Liver (tissue), 9 donors: ENCODE results near the gene ALDH8A1. TPM values are rescaled to one million over a fixed set of nuclear protein-coding genes. Genes with fewer than 3 reads are reported as not detected.

ENCODE experiments used
- DNase-seq: peaks from one replicate; pipeline ENCODE4 v3.0.0-alpha.2; 2017; ENCODE audit warnings: low spot score
- H3K27ac ChIP-seq, 2 donors: one replicate each; pipeline ENCODE4 v1.7.0; 2013; ENCODE audit warnings: inconsistent platforms in 2 of 2, low read length in 2 of 2, control low read depth in 1 of 2, low read depth in 1 of 2, mild to moderate bottlenecking in 1 of 2
- H3K27me3 ChIP-seq, 4 donors: one replicate each; pipeline versions ENCODE4 v1.6.1 to v1.7.0; 2013; ENCODE audit warnings: low read length in 3 of 4, inconsistent platforms in 1 of 4, mild to moderate bottlenecking in 1 of 4, moderate library complexity in 1 of 4; ENCODE audit not compliant: control insufficient read depth in 4 of 4, insufficient read depth in 4 of 4
- H3K36me3 ChIP-seq, 4 donors: one replicate each; pipeline versions ENCODE4 v1.6.1 to v1.7.0; 2013; ENCODE audit warnings: low read length in 3 of 4, mild to moderate bottlenecking in 3 of 4, low read depth in 1 of 4, moderate library complexity in 1 of 4; ENCODE audit not compliant: control insufficient read depth in 4 of 4, insufficient read depth in 3 of 4
- H3K4me1 ChIP-seq, 4 donors: one replicate each; pipeline versions ENCODE4 v1.6.1 to v1.7.0; 2013; ENCODE audit warnings: low read length in 3 of 4, mild to moderate bottlenecking in 3 of 4, moderate library complexity in 1 of 4; ENCODE audit not compliant: control insufficient read depth in 4 of 4, insufficient read depth in 4 of 4
- H3K4me3 ChIP-seq, 3 donors: one replicate each; pipeline versions ENCODE4 v1.6.1 to v1.7.0; 2013; ENCODE audit warnings: low read length in 3 of 3, control low read depth in 1 of 3, low read depth in 1 of 3, mild to moderate bottlenecking in 1 of 3
- H3K9ac ChIP-seq, 2 donors: one replicate each; pipeline ENCODE4 v1.7.0; 2013; ENCODE audit warnings: low read length in 2 of 2, mild to moderate bottlenecking in 2 of 2, moderate library complexity in 2 of 2, control low read depth in 1 of 2, low read depth in 1 of 2
- H3K9me3 ChIP-seq, 4 donors: one replicate each; pipeline versions ENCODE4 v1.6.1 to v1.7.0; 2013; ENCODE audit warnings: low read length in 3 of 4; ENCODE audit not compliant: control insufficient read depth in 4 of 4
- CTCF ChIP-seq: fragments of 150-350 bp; IDR thresholded peaks from 2 replicates; pipeline ENCODE4 v1.5.1; 2017; ENCODE audit warnings: improper control_type of control experiment, low read depth, low read length; ENCODE audit not compliant: missing input control
- EGR1 ChIP-seq, 2 donors: IDR thresholded peaks; 2 replicates each; pipeline ENCODE4 v1.6.1; 2016 to 2018; ENCODE audit warnings: antibody characterized with exemption in 2 of 2, low read depth in 2 of 2
- FOXA1 ChIP-seq: IDR thresholded peaks from 2 replicates; pipeline ENCODE4 v1.6.1; 2016; ENCODE audit warnings: antibody characterized with exemption
- FOXA2 ChIP-seq: IDR thresholded peaks from 2 replicates; pipeline ENCODE4 v1.6.1; 2016; ENCODE audit warnings: antibody characterized with exemption
- GABPA ChIP-seq, 2 donors: IDR thresholded peaks in 1 of 2; conservative IDR thresholded peaks in 1 of 2; 2 replicates each; pipeline ENCODE4 v1.6.1; 2016; ENCODE audit warnings: antibody characterized with exemption in 2 of 2, mild to moderate bottlenecking in 1 of 2, moderate library complexity in 1 of 2
- HNF4A ChIP-seq, 2 donors: conservative IDR thresholded peaks; 2 replicates each; pipeline ENCODE4 v1.6.1; 2016; ENCODE audit warnings: antibody characterized with exemption in 2 of 2, mild to moderate bottlenecking in 2 of 2
- HNF4G ChIP-seq: IDR thresholded peaks from 2 replicates; pipeline ENCODE4 v1.6.1; 2016; ENCODE audit warnings: antibody characterized with exemption
- JUND ChIP-seq, 2 donors: IDR thresholded peaks; 2 replicates each; pipeline ENCODE4 v1.6.1; 2016; ENCODE audit warnings: antibody characterized with exemption in 2 of 2
- MAX ChIP-seq: IDR thresholded peaks from 2 replicates; pipeline ENCODE4 v1.6.1; 2016; ENCODE audit warnings: antibody characterized with exemption
- NR2F2 ChIP-seq: IDR thresholded peaks from 2 replicates; pipeline ENCODE4 v1.6.1; 2016; ENCODE audit warnings: antibody characterized with exemption
- RAD21 ChIP-seq, 2 donors: IDR thresholded peaks; 2 replicates each; pipeline ENCODE4 v1.6.1; 2016; ENCODE audit warnings: antibody characterized with exemption in 2 of 2, mild to moderate bottlenecking in 2 of 2
- RXRA ChIP-seq, 2 donors: IDR thresholded peaks; 2 replicates each; pipeline ENCODE4 v1.6.1; 2017 to 2018; ENCODE audit warnings: antibody characterized with exemption in 2 of 2, mild to moderate bottlenecking in 1 of 2
- YY1 ChIP-seq: IDR thresholded peaks from 2 replicates; pipeline ENCODE4 v1.6.1; 2016; ENCODE audit warnings: antibody characterized with exemption, mild to moderate bottlenecking
- WGBS: extraction: QIAGEN DNeasy Blood & Tissue Kit; methylation state at CpG from one replicate; pipeline ENCODE4 v1.1.7; 2013; 5-methylcytosine and 5-hydroxymethylcytosine counted together
- polyA plus RNA-seq, 2 donors: library from polyadenylated mRNA; stranded (reverse) in 1 of 2; unstranded in 1 of 2; fragments of 200-250 nt in 1 of 2; fragments of >200 nt in 1 of 2; fragmentation: Nextera tagmentation in 1 of 2; extraction: Ambion mirVana in 1 of 2; gene quantifications; one replicate each; pipeline versions ENCODE4 v1.2.1 to v1.2.3, GENCODE V29; 2013 to 2015
- total RNA-seq, 2 donors: library from RNA; depleted of rRNA; stranded (reverse); fragments of >200 nt; gene quantifications; one replicate each; pipeline ENCODE4 v1.2.3, GENCODE V29; 2014
- TF ChIP-seq, protein P1 (sequence below): IDR thresholded peaks from 2 replicates; pipeline ENCODE4 v1.6.1; 2016; ENCODE audit warnings: antibody characterized with exemption
- TF ChIP-seq, protein P2 (sequence below): IDR thresholded peaks from 2 replicates; pipeline ENCODE4 v1.6.1; 2016; ENCODE audit warnings: antibody characterized with exemption, mild to moderate bottlenecking
- donor health status: healthy.
- donor health status: healthy.
- donor health status: healthy.
- donor health status: healthy.
- donor health status: healthy.

The ALDH8A1 gene
- total and polyA plus RNA-seq, 4 donors, result 73.0 to 255 (median 107) TPM

DNA sequence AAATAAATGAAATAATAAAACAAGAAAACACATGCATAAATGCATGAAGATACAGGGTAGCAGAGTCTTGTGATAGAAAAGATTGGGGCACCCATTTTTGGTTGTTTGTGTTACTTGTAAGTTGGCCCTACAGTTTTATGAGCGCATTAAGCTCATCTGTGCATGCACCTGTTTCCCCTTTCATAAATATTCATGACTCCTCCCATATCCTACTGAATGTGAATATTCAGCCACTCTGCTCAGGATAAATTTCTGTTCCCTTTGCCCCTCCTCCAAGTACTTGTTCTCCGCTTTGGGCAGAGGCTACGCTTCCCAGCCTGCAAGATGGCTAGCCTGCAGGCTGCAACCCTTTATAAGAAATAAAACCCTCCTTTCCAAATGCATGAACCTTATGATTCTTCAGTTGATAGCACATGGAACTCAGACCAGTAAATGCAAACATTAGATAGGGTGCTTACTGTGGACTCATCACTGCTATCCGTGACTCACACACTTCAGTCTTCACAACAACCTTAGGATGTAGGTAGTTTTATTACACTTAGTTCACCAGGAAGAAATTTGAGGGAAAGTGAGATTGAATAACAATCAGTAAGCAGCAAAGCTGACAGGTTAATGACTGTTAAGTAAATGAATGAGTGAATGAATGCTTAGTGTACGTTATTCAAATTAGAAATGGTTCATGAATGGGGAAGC, 15.0 kb downstream of the ALDH8A1 start:
- peaks cover 6 to 38% (median 13%) of the 10 kb centered on the region in 4 donors for H3K36me3 ChIP-seq
- no peak overlapping the region for H3K4me3 ChIP-seq
- WGBS, result 91% methylated on average over 5 of the region's 5 CpGs
- no peaks in the 10 kb centered on the region for H3K9me3 ChIP-seq
- no peak for DNase-seq
- TF ChIP-seq RXRA (IDR thresholded peaks at IDR 0.05), result no peak
- H3K27ac ChIP-seq, result peak overlapping the region; percentile 26 to 66
- H3K4me1 ChIP-seq, result peaks cover 3 to 80% (median 56%) of the 10 kb centered on the region in 4 donors
- no peaks in the 10 kb centered on the region for H3K27me3 ChIP-seq
- no peak overlapping the region for H3K9ac ChIP-seq

DNA sequence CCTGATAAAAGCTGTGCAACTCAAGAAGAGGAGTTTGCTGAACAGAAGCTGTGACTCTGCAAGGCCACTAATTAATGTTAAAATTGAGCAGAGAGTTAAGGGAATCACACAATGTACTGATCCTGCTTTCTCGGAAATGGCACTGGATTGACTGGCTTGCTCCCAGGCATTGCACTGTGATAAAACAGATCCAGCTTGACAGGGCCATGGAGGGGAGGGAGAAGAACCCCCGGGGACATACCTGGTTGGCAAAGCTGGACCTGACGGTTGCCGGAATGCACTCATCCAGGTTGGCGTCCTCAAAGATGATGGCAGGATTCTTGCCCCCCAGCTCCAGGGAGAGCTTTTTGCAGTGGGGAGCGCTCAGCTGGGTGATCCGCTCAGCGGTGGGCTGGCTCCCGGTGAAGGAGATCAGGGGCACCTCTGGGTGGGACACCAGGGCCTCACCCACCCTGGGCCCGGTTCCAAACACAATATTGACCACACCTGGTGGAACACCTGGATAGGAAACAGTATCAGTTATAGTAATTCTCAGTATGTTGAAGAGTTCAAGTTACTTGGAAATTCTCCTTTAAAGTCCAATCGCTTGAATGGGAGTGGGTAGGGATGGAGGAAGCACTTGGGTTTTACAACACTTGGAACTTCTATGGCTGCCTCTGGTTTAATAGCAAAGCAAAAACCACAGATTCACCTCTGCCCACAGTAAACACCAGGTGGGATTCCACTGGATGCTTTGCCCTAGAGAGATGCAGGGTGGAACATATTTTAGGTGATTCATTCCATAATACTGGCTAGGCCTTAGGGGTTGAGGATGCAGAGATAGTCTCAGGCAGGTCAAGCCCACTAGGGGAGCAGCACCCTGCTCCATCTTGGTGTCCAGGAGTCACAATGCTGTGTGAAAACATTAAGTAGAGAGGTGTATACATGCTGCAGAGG, 17.1 kb downstream of the ALDH8A1 start:
- TF ChIP-seq RAD21 (IDR thresholded peaks at IDR 0.05), result no peak
- TF ChIP-seq, protein P1, sequence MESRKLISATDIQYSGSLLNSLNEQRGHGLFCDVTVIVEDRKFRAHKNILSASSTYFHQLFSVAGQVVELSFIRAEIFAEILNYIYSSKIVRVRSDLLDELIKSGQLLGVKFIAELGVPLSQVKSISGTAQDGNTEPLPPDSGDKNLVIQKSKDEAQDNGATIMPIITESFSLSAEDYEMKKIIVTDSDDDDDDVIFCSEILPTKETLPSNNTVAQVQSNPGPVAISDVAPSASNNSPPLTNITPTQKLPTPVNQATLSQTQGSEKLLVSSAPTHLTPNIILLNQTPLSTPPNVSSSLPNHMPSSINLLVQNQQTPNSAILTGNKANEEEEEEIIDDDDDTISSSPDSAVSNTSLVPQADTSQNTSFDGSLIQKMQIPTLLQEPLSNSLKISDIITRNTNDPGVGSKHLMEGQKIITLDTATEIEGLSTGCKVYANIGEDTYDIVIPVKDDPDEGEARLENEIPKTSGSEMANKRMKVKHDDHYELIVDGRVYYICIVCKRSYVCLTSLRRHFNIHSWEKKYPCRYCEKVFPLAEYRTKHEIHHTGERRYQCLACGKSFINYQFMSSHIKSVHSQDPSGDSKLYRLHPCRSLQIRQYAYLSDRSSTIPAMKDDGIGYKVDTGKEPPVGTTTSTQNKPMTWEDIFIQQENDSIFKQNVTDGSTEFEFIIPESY, result no peak
- no peak for TF ChIP-seq JUND (IDR thresholded peaks at IDR 0.05)
- TF ChIP-seq HNF4G, result no peak
- no peak for TF ChIP-seq YY1
- no peak for TF ChIP-seq GABPA (IDR thresholded peaks at IDR 0.05 in 1 of 2, conservative IDR thresholded peaks at IDR 0.05 in 1 of 2)
- no peak for TF ChIP-seq CTCF
- TF ChIP-seq HNF4A (conservative IDR thresholded peaks at IDR 0.05), result no peak
- no peak for TF ChIP-seq FOXA2
- TF ChIP-seq RXRA (IDR thresholded peaks at IDR 0.05), result no peak
- TF ChIP-seq FOXA1, result no peak
- no peak for TF ChIP-seq NR2F2
- H3K27me3 ChIP-seq, result no peaks in the 10 kb centered on the region
- WGBS, result 89% methylated on average over 11 of the region's 11 CpGs
- H3K36me3 ChIP-seq, result peaks cover 3 to 35% (median 16%) of the 10 kb centered on the region in 4 donors
- H3K27ac ChIP-seq, result peak overlapping the region in 1 of 2 donors; percentile 21
- H3K4me3 ChIP-seq, result no peak overlapping the region
- H3K9ac ChIP-seq, result no peak overlapping the region
- H3K9me3 ChIP-seq, result no peaks in the 10 kb centered on the region
- H3K4me1 ChIP-seq, result peaks cover 3 to 86% (median 68%) of the 10 kb centered on the region in 4 donors
- DNase-seq, result no peak

- Histone ChIP-seq H3K4me1 (peaks cover 3 to 81% (median 65%) of the 10 kb centered on the region in 4 donors), H3K9ac (no peak overlapping the region), H3K9me3 (no peaks in the 10 kb centered on the region), H3K27me3 (no peaks in the 10 kb centered on the region), H3K4me3 (no peak overlapping the region), H3K36me3 (peaks cover 3 to 40% (median 22%) of the 10 kb centered on the region in 4 donors), H3K27ac (peak overlapping the region in 1 of 2 donors; percentile 21)
- 61% methylated on average over 5 of the region's 5 CpGs for WGBS
- no peak for DNase-seq
- TF ChIP-seq RXRA (IDR thresholded peaks at IDR 0.05), result no peak
- no peak for TF ChIP-seq HNF4G
- no peak for TF ChIP-seq NR2F2
- TF ChIP-seq JUND (IDR thresholded peaks at IDR 0.05), result no peak
- TF ChIP-seq, protein P1, result no peak
- TF ChIP-seq GABPA (IDR thresholded peaks at IDR 0.05 in 1 of 2, conservative IDR thresholded peaks at IDR 0.05 in 1 of 2), result no peak
- no peak for TF ChIP-seq RAD21 (IDR thresholded peaks at IDR 0.05)
- no peak for TF ChIP-seq EGR1 (IDR thresholded peaks at IDR 0.05; ENCODE audit: low read depth in 2 of 2)
- no peak for TF ChIP-seq YY1
- TF ChIP-seq, protein P2, sequence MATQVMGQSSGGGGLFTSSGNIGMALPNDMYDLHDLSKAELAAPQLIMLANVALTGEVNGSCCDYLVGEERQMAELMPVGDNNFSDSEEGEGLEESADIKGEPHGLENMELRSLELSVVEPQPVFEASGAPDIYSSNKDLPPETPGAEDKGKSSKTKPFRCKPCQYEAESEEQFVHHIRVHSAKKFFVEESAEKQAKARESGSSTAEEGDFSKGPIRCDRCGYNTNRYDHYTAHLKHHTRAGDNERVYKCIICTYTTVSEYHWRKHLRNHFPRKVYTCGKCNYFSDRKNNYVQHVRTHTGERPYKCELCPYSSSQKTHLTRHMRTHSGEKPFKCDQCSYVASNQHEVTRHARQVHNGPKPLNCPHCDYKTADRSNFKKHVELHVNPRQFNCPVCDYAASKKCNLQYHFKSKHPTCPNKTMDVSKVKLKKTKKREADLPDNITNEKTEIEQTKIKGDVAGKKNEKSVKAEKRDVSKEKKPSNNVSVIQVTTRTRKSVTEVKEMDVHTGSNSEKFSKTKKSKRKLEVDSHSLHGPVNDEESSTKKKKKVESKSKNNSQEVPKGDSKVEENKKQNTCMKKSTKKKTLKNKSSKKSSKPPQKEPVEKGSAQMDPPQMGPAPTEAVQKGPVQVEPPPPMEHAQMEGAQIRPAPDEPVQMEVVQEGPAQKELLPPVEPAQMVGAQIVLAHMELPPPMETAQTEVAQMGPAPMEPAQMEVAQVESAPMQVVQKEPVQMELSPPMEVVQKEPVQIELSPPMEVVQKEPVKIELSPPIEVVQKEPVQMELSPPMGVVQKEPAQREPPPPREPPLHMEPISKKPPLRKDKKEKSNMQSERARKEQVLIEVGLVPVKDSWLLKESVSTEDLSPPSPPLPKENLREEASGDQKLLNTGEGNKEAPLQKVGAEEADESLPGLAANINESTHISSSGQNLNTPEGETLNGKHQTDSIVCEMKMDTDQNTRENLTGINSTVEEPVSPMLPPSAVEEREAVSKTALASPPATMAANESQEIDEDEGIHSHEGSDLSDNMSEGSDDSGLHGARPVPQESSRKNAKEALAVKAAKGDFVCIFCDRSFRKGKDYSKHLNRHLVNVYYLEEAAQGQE, result no peak
- TF ChIP-seq MAX, result no peak
Observed at GRCh38 chr6:134932098-134932497, 17.8 kb downstream of the ALDH8A1 start.
